GM20000 (cell line): Measurements from ENCODE around the gene NISCH.

ENCODE experiments used
- DNase-seq: peaks from one replicate; pipeline ENCODE4 v3.0.0; 2012; ENCODE audit warnings: low spot score
- CTCF ChIP-seq: IDR thresholded peaks from 2 replicates; pipeline ENCODE4 v1.5.1; 2012; ENCODE audit warnings: mild to moderate bottlenecking, control low read depth; ENCODE audit errors: extremely low read depth, missing control alignments

NISCH gene

GRCh38 chr3:52451237-52452083, 3.9 kb upstream of the NISCH start:
- TF ChIP-seq CTCF = no peak
- no peak for DNase-seq

- no peak for DNase-seq
- TF ChIP-seq CTCF = no peak
These were observed 3.3 kb upstream of the NISCH start for GRCh38 chr3:52452126-52452525.

GRCh38 chr3:52452570-52453221, 2.7 kb upstream of the NISCH start:
- DNase-seq = no peak
- TF ChIP-seq CTCF = no peak

GRCh38 chr3:52453496-52454249, 1.7 kb upstream of the NISCH start, which contains the start of gene TNNC1:
TSS of gene TNNC1 (minus strand) at chr3:52454041. CDS start at chr3:52454015, 26 bp downstream.
- TF ChIP-seq CTCF = no peak

GRCh38 chr3:52454250-52454937, 1.0 kb upstream of the NISCH start:
- no peak for DNase-seq
- TF ChIP-seq CTCF = no peak

More at GRCh38 chr3:52453496-52454249, 1.7 kb upstream of the NISCH start, which contains the start of gene TNNC1:
- no peak for DNase-seq

GRCh38 chr3:52454938-52455282, 494 bp upstream of the NISCH start:
- TF ChIP-seq CTCF = no peak
- DNase-seq = no peak
